H1 (cell line): ENCODE measurements around the gene NDUFA1. TPM values are rescaled to one million over a fixed set of nuclear protein-coding genes. Genes with fewer than 3 reads are reported as not detected.

ENCODE experiments used
- ASH2L ChIP-seq: fragments of 200-600, 300-600 bp; sonication (generic); IDR thresholded peaks from one replicate; pipeline ENCODE4 v1.7.1; 2017; ENCODE audit warnings: low read length
- BRCA1 ChIP-seq: IDR thresholded peaks from 2 replicates; pipeline ENCODE4 v1.6.1; 2012; ENCODE audit warnings: low read depth, low read length, improper control_type of control experiment
- EZH2 ChIP-seq: fragments of 200-600 bp; sonication (generic); IDR thresholded peaks from 2 replicates; pipeline ENCODE4 v1.7.1; 2012; ENCODE audit warnings: low read depth, mild to moderate bottlenecking, moderate library complexity, low read length, inconsistent platforms; ENCODE audit not compliant: severe bottlenecking
- GABPA ChIP-seq: IDR thresholded peaks from 2 replicates; pipeline ENCODE4 v1.6.1; 2011; ENCODE audit warnings: mild to moderate bottlenecking, low read length, moderate library complexity, borderline replicate concordance; ENCODE audit not compliant: insufficient read depth
- NRF1 ChIP-seq: IDR thresholded peaks from 2 replicates; pipeline ENCODE4 v1.6.1; 2011; ENCODE audit warnings: mild to moderate bottlenecking, low read depth, low read length, improper control_type of control experiment
- PHF8 ChIP-seq: fragments of 200-600 bp; sonication (generic); conservative IDR thresholded peaks from 2 replicates; pipeline ENCODE4 v1.7.1; 2012; ENCODE audit warnings: low read depth, mild to moderate bottlenecking, inconsistent platforms, low read length, moderate library complexity
- POLR2AphosphoS5 ChIP-seq: IDR thresholded peaks from 2 replicates; pipeline ENCODE4 v1.6.1; 2011; ENCODE audit warnings: low read depth, low read length
- RAD21 ChIP-seq, 2 experiments: IDR thresholded peaks in 1 of 2; conservative IDR thresholded peaks in 1 of 2; 2 replicates each; pipeline ENCODE4 v1.6.1; 2011; ENCODE audit warnings: low read depth in 2 of 2, low read length in 2 of 2, improper control_type of control experiment in 1 of 2, inconsistent platforms in 1 of 2, mild to moderate bottlenecking in 1 of 2, moderate library complexity in 1 of 2
- SIN3A ChIP-seq, 2 experiments: IDR thresholded peaks in 1 of 2; conservative IDR thresholded peaks in 1 of 2; 2 replicates each; pipeline ENCODE4 v1.6.1; 2011 to 2012; ENCODE audit warnings: low read length in 2 of 2, improper control_type of control experiment in 1 of 2, low read depth in 1 of 2, mild to moderate bottlenecking in 1 of 2
- SUZ12 ChIP-seq: fragments of 200-600 bp; sonication (generic); IDR thresholded peaks from 2 replicates; pipeline ENCODE4 v1.6.1; 2012; ENCODE audit warnings: mild to moderate bottlenecking, inconsistent platforms, low read length, moderate library complexity, mixed read lengths
- polyA plus RNA-seq, 7 experiments: library from polyadenylated mRNA; depleted of rRNA in 3 of 7; stranded (reverse) in 5 of 7; unstranded in 2 of 7; fragments of >200 nt in 5 of 7; fragments of 200-250 nt in 2 of 7; gene quantifications; 1 replicate in 5 of 7; 2 replicates in 1 of 7; 4 replicates in 1 of 7; pipeline versions ENCODE4 v1.2.1 to v1.2.3, GENCODE V29; 2011 to 2013; ENCODE audit warnings: missing spikeins in 2 of 7, mixed read lengths in 2 of 7
- total RNA-seq: library from RNA; stranded (reverse); fragmentation: NEBNext Ultra II Directional; extraction: Animal tissue kit (Norgen Biotek cat#: 25700); gene quantifications from 2 replicates; pipeline ENCODE4 v1.2.1, GENCODE V29; 2021

NDUFA1 gene
- total and polyA plus RNA-seq, 2 of the 8 experiments (the other 6 are each of a cell fraction or from before 2014, with no cell fraction given): 65.6 to 69.7 TPM

GRCh38 chrX:119899125-119899524, 27.5 kb downstream of the NDUFA1 start (continued):
- no peak for TF ChIP-seq SIN3A (conservative IDR thresholded peaks at IDR 0.05 in 1 of 2, IDR thresholded peaks at IDR 0.05 in 1 of 2; ENCODE audit: low read depth in 1 of 2, low read length in 2 of 2)
- no peak for TF ChIP-seq POLR2AphosphoS5
- no peak for TF ChIP-seq SUZ12
- no peak for TF ChIP-seq NRF1
- TF ChIP-seq ASH2L: no peak
- TF ChIP-seq BRCA1: no peak
- no peak for TF ChIP-seq GABPA
- TF ChIP-seq RAD21 (IDR thresholded peaks at IDR 0.05 in 1 of 2, conservative IDR thresholded peaks at IDR 0.05 in 1 of 2; ENCODE audit: low read depth in 2 of 2, low read length in 2 of 2): no peak
- TF ChIP-seq EZH2: no peak
- TF ChIP-seq PHF8: no peak
